Measurements from ENCODE around the gene AEN.
A peak's percentile ranks its signal among the peaks of the same experiment; 100 is the strongest.

Gene AEN

DNA sequence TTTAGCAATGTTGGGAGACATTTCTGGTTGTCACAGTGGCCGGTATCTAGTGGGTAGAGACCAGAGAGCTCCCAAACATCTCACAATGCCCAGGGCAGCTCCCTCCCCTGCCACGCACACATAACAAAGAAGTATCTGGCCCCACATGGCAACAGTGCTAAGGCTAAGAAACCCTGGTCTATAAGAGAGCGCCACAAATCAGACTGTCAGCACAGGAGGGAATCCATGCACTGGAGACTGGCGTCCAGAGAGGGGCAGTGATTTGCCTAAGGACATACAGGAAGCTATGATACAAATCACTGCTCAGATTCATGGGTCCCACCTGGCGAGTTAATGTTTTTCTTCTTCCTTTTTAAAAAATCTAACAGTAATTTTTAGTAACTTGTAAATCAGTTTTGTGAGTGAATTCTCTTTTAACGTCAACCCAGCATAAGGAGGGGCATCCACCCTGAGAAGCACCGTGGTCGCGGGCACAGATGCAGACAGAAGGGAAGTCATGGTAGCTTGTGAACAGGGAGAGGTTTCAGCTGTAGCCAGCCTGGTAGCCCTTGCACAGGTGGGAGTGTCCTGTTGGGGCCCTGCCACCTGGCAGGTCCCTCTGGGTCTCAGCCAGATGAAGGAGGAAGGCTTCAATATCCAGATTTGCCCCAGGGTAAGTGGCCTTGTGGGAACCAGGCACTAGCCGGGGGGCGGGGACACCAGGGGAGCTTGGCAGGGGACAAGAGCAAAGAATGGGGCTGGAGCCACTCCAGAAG lies 26.4 kb downstream of the AEN start:
- TF ChIP-seq, protein P1, sequence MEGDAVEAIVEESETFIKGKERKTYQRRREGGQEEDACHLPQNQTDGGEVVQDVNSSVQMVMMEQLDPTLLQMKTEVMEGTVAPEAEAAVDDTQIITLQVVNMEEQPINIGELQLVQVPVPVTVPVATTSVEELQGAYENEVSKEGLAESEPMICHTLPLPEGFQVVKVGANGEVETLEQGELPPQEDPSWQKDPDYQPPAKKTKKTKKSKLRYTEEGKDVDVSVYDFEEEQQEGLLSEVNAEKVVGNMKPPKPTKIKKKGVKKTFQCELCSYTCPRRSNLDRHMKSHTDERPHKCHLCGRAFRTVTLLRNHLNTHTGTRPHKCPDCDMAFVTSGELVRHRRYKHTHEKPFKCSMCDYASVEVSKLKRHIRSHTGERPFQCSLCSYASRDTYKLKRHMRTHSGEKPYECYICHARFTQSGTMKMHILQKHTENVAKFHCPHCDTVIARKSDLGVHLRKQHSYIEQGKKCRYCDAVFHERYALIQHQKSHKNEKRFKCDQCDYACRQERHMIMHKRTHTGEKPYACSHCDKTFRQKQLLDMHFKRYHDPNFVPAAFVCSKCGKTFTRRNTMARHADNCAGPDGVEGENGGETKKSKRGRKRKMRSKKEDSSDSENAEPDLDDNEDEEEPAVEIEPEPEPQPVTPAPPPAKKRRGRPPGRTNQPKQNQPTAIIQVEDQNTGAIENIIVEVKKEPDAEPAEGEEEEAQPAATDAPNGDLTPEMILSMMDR (IDR thresholded peaks at IDR 0.05; ENCODE audit: extremely low read depth, missing control alignments) = no peak
- no peak for DNase-seq (ENCODE audit: low spot score)

DNA sequence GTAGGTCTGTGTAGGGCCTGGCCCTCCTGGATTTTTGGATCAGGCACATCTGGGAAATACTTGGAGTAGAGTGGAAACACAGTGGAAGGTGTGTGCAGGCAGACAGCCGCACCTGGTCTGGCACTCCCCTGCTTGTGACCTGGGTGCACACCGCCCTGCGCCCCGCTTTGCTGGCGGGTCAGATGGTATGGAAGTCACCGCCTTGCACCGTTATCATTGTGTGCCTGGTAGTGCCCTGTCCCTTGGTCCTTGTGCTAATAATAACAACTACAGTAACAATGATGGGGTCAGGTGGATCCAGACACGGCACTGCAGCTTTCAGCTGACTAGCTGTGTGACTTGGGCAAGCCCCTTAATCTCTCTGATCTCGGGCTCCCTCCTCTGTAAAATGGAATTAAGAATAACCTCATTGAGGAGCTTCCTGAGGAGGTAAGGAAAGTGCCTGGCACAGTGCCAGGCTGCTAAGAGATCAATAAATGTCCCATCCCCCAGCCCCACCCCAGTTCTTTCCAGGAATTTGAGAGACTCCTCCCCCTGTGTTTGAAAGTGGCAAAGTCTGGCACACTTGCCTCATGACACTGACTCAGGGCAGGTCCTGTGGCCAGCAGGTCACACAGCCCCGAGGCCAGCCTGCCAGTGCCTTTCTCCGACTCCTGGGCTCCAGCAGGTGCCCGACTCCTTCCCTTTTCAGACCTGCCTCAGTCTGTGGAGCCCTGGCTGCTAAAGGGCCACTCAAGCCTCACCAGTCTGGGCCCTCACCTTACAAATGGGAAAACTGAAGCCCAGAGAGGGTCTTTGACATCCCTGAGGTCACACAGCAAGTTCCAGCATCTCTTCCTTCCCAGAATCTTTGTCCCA lies 27.4 kb downstream of the AEN start:
- no peak for DNase-seq (ENCODE audit: low spot score)
- TF ChIP-seq, protein P1 (IDR thresholded peaks at IDR 0.05; ENCODE audit: extremely low read depth, missing control alignments) = no peak

DNA sequence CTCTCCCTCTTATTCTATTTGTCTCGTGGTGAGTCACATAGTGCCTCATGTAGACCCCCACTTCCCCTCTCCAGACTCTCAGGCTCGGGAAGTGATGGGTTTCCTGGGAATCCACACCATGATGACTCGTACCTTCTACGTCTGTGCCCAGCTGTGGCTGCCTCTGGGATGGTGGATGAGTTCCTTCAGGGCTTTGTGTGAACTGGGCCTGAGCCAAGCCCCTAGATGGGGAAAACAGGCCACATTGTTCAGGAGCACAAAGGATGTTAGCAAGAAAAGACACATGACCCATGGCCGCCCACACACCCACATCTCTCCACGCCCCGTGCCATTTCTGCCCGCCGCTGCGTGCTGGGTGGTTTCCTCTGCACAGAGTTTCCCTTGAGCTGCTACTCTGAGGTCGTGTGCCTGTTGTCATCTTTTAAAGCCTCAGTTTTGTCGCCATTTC lies 28.2 kb downstream of the AEN start:
- peak; percentile 54 for DNase-seq (ENCODE audit: low spot score)
- TF ChIP-seq, protein P1 (IDR thresholded peaks at IDR 0.05; ENCODE audit: extremely low read depth, missing control alignments) = no peak

DNA sequence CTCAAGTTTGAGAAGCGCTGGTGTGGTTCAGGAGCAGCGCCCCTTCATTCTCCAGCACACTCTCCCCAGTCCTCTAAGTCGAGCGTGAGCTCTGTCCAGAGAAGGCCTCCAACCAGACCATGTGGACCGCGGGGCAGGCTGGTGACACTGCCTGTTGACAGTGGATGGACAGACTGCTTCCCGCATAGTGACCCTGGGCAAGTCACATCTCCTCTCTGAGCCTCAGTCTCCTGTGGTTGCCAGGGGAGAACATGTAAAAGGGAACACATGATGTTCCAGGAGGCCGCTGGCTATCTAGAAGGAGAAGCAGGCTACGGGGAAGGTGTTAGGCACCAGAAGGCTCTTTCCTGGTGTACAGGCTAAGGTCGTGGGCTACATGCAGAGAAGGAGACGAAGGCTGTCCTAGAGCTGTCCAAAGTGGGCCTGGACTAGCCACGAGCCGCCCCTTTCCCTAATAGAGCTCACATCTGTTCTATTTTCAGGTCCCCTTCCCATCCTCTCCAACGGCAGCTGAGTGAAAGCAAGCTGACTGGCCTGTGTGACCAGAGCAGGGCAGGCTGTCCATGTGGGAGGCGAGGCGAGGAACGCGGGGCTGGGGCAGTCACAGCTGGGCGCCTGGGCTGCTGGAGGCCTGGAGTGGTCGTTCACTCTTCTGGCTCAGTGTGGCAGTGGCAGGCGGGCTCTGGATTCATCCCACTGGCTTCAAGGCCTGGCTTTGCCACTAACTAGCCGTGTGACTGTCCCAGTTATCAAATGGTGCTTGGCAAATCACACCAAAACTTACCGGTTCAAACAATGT lies 28.8 kb downstream of the AEN start:
- TF ChIP-seq, protein P1 (IDR thresholded peaks at IDR 0.05; ENCODE audit: extremely low read depth, missing control alignments) = no peak
- no peak for DNase-seq (ENCODE audit: low spot score)

DNA sequence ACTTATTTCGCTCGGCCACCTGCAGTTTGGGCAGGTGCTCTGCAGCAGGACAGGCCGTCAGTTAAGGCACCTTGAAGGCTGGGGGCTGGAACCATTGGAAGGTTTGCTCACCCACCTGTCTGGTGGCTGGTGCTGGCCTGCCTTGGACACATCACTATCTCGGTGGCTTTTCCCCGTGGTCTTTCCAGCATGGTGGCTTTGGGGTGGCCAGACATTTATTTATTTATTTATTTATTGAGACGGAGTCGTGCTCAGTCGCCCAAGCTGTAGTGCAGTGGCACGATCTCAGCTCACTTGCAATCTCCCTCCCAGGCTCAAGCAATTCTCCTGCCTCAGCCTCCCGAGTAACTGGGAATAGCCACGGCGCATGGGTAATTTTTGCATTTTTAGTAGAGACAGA lies 29.4 kb downstream of the AEN start:
- no peak for DNase-seq (ENCODE audit: low spot score)

DNA sequence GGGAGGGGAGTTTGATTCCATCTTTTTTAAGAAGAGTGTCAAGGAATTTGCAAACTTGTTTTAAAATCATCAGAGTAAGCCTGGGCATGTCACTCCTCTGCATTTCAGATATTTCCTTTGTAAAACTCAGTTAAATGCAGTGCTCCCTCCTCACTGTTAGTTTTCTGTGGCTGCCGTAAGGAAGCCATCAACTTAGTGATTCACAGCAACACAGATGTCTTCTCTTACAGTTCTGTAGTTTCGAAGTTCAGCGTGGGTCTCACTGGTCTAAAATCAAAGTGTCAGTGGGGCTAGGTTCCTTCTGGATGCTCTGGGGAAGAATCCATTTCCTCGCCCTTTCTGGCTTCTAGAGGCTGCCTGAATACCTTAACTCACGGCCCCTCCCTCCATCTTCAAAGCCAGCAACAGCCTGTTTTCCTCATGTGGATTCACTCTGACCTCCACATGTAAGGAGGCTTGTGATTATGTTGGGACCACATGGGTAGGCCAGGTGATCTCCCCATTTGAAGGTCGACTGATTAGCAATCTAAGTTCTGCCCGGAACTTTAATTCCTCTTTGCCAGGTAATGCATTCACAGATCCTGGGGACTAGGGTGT lies 30.1 kb downstream of the AEN start:
- TF ChIP-seq, protein P1 (IDR thresholded peaks at IDR 0.05; ENCODE audit: extremely low read depth, missing control alignments) = no peak
- no peak for DNase-seq (ENCODE audit: low spot score)

More for the DNA sequence above, 29.4 kb downstream of the AEN start:
- TF ChIP-seq, protein P1 (IDR thresholded peaks at IDR 0.05; ENCODE audit: extremely low read depth, missing control alignments) = no peak

Measured in GM20000 (cell line).